HG03469 (cell line): Measurements from ENCODE around the gene PPIL4.
"Not testable (repeated sequence)": the region's sequence is repeated elsewhere in the genome, so short reads cannot be mapped to it uniquely, and the experiment has no call there.

Experiments used
- ATAC-seq: cut with Tn5 transposase; IDR thresholded peaks from one replicate; pipeline ENCODE4 v1.9.1; 2021; ENCODE audit warnings: mild to moderate bottlenecking, moderate library complexity, moderate number of reproducible peaks; ENCODE audit not compliant: unreplicated experiment

PPIL4 gene

DNA sequence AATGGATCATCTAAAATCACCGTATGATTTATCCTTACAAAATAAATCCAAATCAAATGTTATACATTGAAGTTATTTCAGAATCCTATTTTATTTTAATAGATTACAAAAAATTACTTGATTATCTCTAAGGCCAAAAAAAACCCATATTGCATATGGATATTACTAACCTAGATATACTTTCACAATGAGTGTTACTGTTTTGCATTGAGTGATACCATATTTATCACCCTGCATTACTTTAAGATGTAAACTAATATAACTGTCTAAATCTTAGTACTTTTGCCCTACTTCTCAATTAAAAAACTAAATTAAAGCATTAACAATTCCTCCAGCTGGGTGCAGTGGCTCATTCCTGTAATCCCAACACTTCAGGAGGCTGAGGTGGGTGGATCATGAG, 11.1 kb downstream of the PPIL4 start:
- ATAC-seq = no peak

DNA sequence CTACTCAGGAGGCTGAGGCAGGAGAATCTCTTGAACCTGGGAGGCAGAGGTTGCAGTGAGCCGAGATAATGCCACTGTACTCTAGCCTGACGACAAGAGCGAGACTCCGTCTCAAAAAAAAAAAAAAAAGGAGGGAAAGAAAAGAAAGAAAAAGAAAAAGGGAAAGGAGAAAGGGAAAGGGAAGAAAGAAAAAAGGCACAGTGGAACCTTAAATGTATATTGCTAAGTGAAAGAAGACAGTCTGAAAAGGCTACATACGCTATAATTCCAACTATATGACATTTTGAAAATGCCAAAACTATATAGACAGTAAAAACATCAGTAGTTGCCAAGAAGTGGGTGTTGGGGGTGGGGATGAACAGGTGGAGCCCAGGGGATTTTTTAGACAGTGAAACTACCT, 16.2 kb downstream of the PPIL4 start:
- ATAC-seq = no peak

DNA sequence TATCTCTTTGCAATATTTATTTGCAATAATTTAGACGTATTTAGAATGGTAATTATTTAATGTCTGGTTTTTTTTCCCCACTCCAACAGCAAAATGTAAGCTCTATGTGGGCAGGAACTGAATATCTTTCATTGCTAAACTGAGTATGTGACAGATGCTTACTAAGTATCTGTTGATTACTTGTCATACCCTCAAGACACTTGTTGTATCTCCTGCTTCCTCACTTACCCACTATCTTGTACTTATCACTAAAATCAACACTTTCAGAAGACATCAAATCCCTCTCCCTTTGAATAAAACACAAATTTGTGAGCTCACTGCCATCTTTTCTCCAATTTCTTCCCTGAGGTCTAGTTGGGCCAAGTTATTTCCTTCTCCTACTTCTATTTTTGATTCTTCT, 30.3 kb downstream of the PPIL4 start:
- no peak for ATAC-seq

DNA sequence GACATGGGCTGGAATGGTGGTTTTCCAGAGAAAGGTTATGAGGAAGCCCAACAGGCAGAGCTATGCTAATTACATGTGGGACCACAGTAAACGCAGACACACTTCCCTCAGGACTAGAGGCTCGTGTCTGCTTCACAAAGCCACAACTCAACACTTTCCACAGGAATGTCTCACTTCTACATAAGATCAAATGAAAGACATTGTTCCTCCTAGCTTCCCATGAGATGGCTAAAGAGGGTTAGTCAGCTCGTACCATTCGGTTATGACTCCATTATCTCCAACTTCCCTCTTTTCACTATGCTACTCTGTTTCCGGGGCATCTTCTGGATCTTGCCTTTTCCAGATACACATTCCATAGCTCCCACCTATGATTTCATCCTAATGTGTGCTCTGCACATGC, 31.9 kb downstream of the PPIL4 start:
- no peak for ATAC-seq

DNA sequence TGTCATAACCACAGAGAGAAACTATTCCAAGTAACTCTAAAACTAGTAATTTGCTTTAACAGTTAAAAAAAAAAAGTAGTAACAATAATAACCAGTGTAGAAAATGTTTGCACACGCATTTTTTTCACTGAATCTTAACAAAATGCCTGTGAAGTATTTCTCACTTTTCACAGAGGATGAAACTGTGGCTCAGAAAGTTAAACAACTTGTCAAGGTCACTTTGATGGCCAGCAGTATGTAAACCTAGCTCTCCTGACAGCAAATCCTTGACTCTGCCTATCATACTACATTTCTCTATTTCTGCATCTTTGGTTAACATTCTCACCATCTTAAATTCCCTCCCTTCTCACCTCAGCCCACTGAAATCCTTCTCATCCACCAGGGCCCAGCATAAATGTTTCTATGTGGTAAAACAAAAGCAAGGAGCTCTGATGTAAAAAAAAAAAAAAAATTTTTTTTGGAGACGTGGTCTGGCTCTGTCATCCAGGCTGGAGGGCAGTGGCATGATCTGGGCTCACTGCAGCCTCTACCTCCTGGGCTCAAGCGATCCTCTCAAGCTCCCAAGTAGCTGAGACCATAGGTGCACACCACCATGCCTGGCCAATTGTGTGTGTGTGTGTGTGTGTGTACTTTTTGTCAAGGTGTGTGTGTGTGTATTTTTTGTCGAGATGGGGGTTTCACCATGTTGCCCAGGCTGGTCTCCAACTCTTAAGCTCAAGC, 34.9 kb downstream of the PPIL4 start:
- no peak for ATAC-seq

DNA sequence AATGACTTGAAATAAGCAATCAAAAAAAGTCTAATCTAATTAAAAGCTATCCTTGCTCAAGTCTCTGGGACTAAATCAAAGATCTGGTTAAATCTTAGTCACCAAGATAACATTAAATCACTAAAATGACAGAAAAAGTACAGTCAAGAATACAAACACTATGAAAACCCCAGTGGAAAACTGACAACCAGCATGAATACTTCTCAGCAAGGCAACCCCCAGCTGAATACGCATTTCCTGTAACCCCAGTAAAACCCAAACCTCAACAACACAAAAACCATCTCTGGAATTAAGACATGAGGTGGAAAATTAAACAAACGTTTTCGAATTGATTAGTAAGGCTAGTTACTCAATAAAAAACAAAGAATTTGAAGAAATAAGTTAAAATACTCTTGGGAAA, 37.4 kb downstream of the PPIL4 start:
- no peak for ATAC-seq

DNA sequence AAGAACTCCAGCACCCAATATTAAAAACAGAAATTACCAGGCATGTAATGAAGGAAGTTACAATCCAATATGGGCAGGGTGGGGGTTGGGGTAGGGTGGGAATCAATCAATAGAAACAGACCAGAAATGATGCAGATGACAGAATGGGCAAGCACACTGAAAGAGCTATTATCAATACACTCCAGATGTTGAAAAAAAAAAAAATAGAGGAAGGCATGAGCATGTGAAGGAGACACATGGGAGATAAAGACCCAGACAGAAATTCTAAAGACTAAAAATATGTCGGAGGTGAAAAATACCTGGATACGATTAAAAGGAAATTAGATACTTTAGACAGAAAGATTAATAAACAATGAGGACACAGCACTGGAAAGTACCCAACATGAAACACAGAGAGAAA, 42.0 kb downstream of the PPIL4 start:
- no peak for ATAC-seq

DNA sequence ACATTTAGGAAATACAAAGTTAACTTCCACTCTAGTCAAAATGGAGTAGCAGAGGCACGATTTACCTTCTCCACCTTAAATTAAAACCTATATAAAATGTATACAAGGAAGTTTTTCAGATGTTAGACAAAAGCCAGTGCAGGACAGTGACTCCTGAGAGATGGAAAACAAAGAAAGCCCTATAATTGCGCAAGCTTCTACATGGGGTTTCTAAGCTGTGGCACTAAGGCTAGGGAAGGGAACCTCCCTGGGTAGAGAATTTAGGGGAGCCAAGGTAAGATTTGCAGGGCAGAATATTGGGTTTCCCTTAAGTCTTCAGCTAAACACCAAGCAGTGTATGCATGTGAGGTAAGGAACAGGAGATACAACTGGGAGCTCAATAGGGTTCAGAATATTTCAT, 42.6 kb downstream of the PPIL4 start:
- no peak for ATAC-seq

DNA sequence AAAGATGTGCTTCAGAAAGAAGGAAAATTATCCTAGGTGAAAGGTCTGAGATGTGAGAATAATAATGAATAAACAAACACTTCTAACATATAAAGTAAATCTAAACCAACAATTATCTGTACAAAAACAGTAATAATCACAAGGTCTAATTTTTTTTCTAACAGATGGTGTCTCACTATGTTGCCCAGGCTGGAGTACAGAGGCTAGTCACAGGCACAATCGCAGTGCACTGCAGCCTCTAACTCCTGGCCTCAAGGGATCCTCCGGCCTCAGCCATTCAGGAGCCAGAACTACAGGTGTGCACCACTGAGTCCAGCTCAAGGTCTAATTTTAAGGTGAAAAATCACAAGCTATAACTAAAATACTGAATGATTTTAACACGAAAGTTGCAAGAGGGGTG, 44.1 kb downstream of the PPIL4 start:
- no peak for ATAC-seq

DNA sequence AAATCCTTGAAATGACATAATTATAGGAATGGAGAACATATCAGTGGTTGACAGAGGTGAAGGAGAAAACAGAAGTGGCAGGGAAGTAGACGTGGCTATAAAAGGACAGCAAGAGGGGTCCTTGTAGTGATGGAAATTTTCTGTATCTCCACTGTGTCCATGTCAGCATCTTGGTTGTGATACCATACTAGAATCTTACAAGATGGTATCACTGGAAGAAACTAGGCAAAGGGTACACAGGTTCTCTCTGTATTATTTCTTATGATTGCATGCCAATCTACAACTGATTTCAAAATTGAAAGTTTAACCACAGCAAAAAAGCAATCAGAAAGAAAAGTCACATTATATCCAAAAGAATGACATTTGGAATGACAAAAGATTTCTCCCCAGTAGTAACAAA, 44.6 kb downstream of the PPIL4 start:
- no peak for ATAC-seq

DNA sequence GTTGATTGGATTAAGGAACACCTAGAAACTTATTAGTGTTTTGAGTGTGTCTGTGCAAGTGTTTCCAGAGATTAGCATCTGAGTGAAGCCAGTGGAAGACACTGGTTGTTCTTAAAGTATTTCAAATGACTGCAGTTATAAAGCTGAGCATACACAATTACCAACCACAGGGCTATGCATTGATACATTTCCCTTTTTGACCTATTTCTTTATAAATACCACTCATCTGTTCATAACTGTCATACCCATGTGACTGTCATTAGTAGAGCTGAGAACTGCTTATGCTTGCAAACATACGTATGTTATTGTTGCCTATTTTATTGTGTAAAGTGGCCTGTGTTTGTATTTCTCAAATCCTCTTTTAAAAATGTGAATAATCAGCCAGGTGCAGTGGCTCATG, 45.7 kb downstream of the PPIL4 start:
- ATAC-seq = no peak

DNA sequence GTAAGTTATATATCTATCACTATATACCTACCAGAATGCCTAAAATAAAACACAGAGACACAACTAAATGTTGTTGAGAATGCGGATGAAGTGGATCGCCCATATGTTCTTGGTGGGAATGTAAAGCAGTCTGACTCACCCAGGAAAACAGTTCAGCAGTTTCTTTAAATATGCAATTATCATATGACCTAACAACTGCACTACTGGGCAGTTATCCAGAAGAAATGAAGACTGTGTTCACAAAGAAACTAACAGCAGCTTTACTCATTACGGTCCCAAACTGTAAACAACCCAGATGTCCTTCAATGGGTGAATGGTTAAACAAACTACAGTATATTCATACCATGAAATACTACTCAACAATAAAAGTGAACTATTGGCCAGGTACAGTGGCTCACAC, 46.8 kb downstream of the PPIL4 start:
- ATAC-seq = no peak

DNA sequence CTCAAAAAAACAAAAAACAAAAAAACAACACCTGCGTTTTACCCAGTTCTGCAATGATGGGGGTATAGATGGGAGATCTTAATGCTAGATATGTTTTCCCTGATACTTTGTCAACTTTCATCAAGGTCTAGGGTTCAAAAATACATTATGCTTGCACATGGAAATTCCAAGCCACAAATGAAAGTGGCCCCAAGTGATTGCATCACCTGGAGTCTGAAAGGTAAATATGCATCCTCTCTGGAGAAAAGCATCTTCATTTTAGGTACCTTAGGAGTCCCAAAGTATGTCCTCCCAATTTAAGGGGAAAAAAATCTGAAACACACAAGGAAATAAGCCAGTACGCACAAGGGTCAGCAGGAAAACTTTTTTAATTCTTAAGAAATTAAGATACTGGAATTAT, 48.5 kb downstream of the PPIL4 start:
- ATAC-seq = no peak

DNA sequence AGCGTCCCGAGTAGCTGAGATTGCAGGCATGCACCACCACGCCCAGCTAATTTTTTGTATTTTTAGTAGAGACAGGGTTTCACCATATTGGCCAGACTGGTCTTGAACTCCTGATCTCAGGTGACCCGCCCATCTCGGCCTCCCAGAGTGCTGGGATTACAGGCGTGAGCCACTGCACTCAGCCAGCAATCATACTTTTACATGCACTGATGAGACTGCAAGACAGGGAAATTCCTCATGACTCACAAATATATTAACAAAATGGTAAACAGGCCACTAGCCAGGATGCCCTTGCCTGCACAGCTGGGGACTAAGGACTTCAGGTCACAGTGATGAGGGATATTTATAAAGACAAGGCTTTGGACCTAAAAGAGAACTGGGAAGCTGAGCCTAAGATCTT, 49.2 kb downstream of the PPIL4 start:
- ATAC-seq = not testable (repeated sequence)

DNA sequence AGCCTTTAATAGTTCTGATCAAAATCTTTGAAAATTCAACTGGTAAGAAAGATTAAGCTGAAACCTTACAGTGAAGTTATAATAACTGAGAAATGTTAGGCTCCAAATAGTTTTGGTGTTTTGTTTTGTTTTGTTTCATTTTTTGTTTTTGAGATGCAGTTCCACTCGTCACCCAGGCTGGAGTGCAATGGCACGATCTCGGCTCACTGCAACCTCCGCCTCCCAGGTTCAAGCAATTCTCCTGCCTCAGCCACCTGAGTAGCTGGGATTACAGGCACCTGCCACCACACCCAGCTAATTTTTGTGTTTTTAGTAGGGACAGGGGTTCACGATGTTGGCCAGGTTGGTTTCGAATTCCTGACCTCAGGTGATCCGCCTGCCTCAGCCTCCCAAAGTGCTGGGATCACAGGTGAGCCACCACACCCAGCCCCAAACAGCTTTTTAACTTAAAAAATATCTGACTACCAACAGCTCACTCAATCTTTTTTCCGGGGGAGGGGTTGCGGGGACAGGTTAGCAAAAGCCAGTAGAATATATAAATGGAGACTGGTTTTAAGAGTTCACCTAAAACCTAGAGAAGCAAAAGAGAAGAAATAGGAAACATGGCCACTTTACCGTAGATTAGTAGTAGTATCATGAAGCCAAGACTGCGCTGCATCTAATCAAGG, 50.4 kb downstream of the PPIL4 start:
- ATAC-seq = not testable (repeated sequence)

DNA sequence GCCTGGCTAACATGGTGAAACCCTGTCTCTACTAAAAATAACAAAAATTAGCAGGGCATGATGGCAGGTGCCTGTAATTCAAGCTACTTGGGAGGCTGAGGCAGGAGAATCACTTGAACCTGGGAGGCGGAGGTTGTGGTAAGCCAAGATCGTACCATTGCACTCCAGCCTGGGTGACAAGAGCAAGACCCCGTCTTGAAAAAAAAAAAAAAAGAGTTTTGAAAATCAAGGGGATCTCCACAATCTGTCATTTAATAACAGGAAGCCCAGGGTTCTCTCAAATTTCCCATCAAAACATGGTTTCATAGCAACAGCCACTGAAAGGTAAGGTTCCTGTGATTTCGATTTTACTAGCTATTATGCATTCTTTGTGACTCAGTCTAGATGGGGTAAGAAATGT, 51.0 kb downstream of the PPIL4 start:
- peak; percentile 71 for ATAC-seq

DNA sequence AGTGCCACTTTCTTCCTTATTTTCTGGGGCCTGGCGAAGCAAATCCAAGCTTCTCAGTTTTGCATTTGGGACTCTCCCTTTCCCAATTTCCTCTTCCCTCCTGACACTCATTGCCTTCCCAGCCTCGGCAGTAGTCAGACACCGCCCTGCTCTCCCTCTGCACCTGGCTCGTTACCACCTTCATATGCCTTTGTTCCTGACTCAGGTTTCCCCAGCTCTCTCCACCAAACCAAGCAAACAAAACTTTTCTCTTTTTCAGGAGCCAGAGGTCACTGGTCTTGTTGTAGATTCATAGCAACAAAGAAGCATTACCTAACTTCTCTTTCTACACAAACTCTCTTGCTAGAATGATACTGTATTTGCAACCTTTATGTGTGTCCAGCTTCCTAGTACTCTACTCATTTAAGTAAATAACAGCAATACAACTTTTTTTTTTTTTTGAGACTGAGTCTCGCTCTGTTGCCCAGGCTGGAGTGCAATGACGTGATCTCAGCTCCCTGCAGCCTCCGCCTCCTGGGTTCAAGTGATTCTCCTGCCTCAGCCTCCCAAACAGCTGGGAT, 52.0 kb downstream of the PPIL4 start:
- ATAC-seq = no peak

DNA sequence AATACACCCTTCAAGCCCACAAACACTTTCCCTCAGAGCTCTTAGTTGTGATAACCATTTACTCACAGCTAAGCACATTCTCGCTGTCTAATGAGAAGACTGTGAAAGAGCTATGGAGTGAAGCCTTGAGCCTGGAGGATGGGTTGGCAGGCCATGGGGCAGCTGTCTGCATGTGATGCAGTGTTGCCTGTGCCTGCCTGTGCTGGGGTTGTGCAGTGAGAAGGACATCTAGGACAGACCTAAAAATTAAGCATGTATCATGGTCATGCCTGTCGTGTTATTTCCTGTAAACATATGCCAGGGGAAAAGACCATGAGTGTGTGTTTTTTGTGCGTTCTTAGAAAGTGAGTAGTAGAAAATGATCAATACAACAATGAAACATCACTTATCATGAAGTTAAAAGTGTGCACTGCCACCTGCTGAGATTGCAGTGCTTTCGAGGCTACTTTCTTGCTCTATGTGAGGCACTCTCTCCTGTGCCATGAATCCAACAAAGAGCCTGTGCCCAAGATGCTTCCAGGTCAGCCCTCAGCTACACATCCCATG, 53.0 kb downstream of the PPIL4 start:
- no peak for ATAC-seq

DNA sequence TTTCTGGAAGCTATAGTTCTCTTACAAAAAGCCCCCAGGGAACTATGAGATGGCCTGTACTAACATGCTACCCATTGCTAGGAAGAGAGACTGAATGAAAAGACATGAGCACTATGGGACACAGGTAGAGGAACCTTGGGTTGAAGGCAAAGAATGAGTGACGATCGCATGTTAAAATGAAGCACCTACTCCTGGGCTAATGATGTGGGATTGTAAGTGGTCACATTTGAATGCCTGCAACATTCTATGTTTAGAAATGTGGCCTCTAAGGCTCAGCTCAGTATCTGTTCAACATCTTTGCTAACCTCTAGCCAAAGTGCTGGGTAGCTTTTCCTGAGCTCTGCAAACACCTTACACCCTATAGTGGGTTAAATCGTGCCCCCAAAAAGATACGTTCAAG, 55.9 kb downstream of the PPIL4 start:
- peak; percentile 23 for ATAC-seq

DNA sequence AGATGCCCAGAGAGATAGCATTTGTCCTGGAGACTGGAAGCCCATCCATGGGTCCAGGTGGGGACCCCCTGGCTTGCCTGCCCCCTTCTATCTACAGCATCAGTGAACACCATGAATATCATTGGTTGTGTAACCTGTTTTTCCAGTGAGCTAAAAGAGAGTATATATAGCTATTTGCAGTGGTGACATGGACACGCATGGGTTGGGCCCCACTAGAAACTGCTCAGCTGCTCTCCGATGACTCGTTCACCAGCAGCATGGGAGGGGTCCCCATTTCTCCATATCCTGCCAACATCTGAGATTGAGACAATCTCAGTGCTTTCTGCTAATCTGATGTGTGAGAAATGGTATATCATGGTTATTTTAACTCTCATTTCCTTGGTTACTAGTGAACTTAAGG, 57.0 kb downstream of the PPIL4 start:
- ATAC-seq = no peak

DNA sequence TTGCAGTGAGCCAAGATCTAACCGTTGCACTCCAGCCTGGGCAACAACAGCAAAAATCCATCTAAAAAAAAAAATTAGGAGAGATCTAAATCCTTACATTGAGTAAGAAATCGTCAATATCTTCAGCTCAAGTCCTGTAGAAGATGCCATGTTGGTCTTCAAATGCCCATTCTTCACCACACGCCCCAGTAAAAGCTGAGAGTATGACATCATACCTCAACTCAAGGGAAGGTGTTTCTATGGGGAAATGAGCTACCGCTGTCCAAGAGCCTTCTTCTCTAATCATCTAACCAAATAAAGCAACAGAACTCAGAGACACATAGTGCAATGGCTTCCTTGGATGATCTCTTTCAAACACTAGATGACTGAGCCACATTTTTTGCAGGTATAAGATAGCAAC, 58.5 kb downstream of the PPIL4 start:
- ATAC-seq = no peak
